Left lung (tissue), 10 donors: ENCODE results near the gene YPEL5. TPM values are rescaled to one million over a fixed set of nuclear protein-coding genes. Genes with fewer than 3 reads are reported as not detected.
"Not testable (repeated sequence)": the region's sequence is repeated elsewhere in the genome, so short reads cannot be mapped to it uniquely, and the experiment has no call there.

Source experiments
- ATAC-seq: fragments of 200-7000 bp; cut with Tn5 transposase; one replicate; pipeline ENCODE4 v1.9.1; 2020; ENCODE audit warnings: moderate library complexity
- DNase-seq, 4 donors: peaks; one replicate each; pipeline ENCODE4 v3.0.0-alpha.2; 2013 to 2020
- H3K27ac ChIP-seq, 2 donors: fragments of 200-600 bp; sonication (generic) in 1 of 2; one replicate each; pipeline versions ENCODE4 v1.5.0 to v1.8.0; 2020 to 2021
- H3K27me3 ChIP-seq, 2 donors: fragments of 200-600 bp; sonication (generic) in 1 of 2; one replicate each; pipeline versions ENCODE4 v1.5.0 to v1.8.0; 2020 to 2021
- H3K36me3 ChIP-seq, 2 donors: fragments of 200-600 bp; sonication (generic) in 1 of 2; one replicate each; pipeline versions ENCODE4 v1.5.0 to v1.8.0; 2020 to 2021
- H3K4me1 ChIP-seq, 2 donors: fragments of 200-600 bp; one replicate each; pipeline ENCODE4 v1.8.0; 2021
- H3K4me3 ChIP-seq, 2 donors: fragments of 200-600 bp; sonication (generic) in 1 of 2; one replicate each; pipeline versions ENCODE4 v1.5.0 to v1.8.0; 2020 to 2021; ENCODE audit warnings: mild to moderate bottlenecking in 1 of 2
- H3K9me3 ChIP-seq, 2 donors: fragments of 200-600 bp; sonication (generic) in 1 of 2; one replicate each; pipeline versions ENCODE4 v1.5.0 to v1.8.0; 2020 to 2021
- intact Hi-C, 2 donors: fragments of 100-400 bp; cut with DNase I; formaldehyde crosslinking; loops; one replicate each; pipeline versions ENCODE4 v1.11.2 to v1.14.2; 2022
- polyA plus RNA-seq, 6 donors: library from polyadenylated mRNA; unstranded; fragments of 120-200 nt; gene quantifications; one replicate each; pipeline ENCODE4 v1.2.1, GENCODE V29; 2013; ENCODE audit not compliant: insufficient read length in 6 of 6
- total RNA-seq, 2 donors: library from RNA; stranded (reverse); fragmentation: NEBNext Ultra II Directional; extraction: Animal tissue kit (Norgen Biotek cat#: 25700); gene quantifications; one replicate each; pipeline ENCODE4 v1.2.1, GENCODE V29; 2021
- TF ChIP-seq, protein P1 (sequence below), 2 donors: fragments of 200-600 bp; sonication (generic) in 1 of 2; IDR thresholded peaks; one replicate each; pipeline versions ENCODE4 v1.5.0 to v1.8.0; 2021; ENCODE audit warnings: antibody characterized with exemption in 2 of 2
- donor health status: DM: no; HTN: yes; CAD: no.
- donor health status: DM: no; HTN: no; CAD: no.

The YPEL5 gene
- total and polyA plus RNA-seq, 8 donors: 58.5 to 118 (median 95.3) TPM

DNA sequence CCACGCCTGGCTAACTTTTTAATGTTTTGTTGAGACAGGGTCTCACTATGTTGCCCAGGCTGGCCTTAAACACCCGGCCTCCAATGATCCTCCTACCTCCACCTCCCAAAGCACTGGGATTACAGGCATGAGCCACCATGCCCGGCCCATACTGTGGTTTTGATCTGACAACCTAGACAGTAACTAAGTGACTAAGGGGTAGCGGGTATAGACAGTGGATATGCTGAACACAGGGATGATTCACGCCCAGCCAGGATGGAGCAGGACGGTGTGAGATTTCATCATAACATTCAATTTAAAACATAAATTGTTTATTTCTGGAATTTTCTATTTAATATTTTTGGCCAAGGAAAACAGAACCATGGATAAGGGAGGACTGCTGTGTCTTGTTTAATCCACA lies 36.0 kb upstream of the YPEL5 start:
- no peak for ATAC-seq
- intact Hi-C loops: no loop called here
- H3K27me3 ChIP-seq: no peaks in the 10 kb centered on the region
- H3K4me1 ChIP-seq: no peaks in the 10 kb centered on the region
- no peak overlapping the region for H3K4me3 ChIP-seq
- TF ChIP-seq, protein P1, sequence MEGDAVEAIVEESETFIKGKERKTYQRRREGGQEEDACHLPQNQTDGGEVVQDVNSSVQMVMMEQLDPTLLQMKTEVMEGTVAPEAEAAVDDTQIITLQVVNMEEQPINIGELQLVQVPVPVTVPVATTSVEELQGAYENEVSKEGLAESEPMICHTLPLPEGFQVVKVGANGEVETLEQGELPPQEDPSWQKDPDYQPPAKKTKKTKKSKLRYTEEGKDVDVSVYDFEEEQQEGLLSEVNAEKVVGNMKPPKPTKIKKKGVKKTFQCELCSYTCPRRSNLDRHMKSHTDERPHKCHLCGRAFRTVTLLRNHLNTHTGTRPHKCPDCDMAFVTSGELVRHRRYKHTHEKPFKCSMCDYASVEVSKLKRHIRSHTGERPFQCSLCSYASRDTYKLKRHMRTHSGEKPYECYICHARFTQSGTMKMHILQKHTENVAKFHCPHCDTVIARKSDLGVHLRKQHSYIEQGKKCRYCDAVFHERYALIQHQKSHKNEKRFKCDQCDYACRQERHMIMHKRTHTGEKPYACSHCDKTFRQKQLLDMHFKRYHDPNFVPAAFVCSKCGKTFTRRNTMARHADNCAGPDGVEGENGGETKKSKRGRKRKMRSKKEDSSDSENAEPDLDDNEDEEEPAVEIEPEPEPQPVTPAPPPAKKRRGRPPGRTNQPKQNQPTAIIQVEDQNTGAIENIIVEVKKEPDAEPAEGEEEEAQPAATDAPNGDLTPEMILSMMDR (IDR thresholded peaks at IDR 0.05): no peak
- no peak for DNase-seq
- H3K9me3 ChIP-seq: no peaks in the 10 kb centered on the region
- no peaks in the 10 kb centered on the region for H3K36me3 ChIP-seq
- no peak overlapping the region for H3K27ac ChIP-seq

DNA sequence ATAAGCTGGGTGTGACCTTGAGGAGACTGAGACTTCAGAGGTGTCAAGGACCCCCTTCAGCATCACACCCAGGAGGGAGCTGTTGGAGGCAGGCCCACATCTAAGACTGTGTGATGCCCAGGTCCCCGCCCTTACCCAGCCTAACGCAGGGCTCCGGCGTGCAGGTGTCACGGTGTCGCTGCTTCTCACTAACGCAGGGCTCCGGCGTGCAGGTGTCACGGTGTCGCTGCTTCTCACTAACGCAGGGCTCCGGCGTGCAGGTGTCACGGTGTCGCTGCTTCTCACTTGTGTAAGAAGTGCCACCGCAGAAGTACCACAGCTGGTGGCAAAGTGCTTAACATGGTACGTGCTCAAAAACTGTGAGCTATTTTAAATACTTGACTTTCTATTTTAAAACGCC lies 35.6 kb upstream of the YPEL5 start:
- ATAC-seq, DNase-seq, H3K27me3 ChIP-seq, H3K27ac ChIP-seq, H3K4me3 ChIP-seq, H3K36me3 ChIP-seq, H3K9me3 ChIP-seq, H3K4me1 ChIP-seq, intact Hi-C loops: not testable (repeated sequence)

DNA sequence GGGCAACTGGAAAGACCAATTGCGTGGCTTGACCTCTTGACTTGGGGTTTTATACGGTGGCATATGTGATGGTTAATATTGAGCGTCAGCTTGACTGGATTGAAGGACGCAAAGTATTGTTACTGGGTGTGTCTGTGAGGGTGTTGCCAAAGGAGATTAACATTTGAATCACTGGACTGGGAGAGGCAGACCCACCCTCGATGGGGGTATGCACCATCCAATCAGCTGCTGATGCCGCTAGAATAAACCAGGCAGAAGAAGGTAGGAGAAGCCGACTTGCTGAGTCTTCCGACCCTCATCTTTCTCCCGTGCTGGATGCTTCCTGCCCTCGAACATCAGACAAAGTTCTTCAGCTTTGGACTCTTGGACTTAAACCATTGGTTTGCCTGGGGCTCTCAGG lies 34.2 kb upstream of the YPEL5 start:
- Histone ChIP-seq H3K27me3 (no peaks in the 10 kb centered on the region), H3K9me3 (no peaks in the 10 kb centered on the region), H3K27ac (no peak overlapping the region), H3K36me3 (no peaks in the 10 kb centered on the region), H3K4me1 (no peaks in the 10 kb centered on the region), H3K4me3 (no peak overlapping the region)
- TF ChIP-seq, protein P1 (IDR thresholded peaks at IDR 0.05): no peak
- ATAC-seq (no peak), DNase-seq (no peak)
- intact Hi-C loops: no loop called here

DNA sequence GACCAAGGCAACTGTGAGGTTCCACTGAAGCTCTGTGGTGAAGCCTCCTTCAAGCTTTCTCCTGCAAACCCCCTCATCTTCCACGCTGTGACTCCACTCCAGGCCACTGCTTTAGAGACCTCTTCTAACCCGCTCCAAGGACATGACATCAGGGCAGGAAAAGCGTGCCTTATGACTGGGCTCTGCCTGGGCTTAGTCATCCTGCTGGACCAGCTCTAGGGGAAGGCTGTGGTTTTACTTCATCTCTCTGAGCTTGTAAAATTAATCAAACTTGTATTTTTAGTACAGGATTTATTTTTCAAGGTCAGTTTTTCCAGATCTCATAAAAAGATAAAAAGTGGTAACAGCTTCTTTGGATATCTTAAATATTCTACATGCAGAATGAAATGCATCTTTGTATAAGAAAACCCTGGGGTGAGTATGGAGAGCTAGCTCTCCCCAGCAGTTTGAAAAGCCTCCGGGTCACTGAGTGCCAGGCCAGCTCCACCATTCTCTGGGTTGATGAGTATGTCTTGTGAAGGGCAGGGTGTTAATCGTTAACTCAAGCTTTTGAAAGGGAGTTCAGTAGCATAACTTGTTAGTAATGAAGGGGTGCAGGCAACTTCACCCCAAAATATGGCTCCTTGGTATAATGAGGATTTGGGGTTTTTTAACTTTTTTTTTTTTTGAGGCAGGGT lies 33.1 kb upstream of the YPEL5 start:
- H3K27me3 ChIP-seq: no peaks in the 10 kb centered on the region
- H3K4me1 ChIP-seq: no peaks in the 10 kb centered on the region
- no peaks in the 10 kb centered on the region for H3K9me3 ChIP-seq
- intact Hi-C loops: no loop called here
- no peak overlapping the region for H3K27ac ChIP-seq
- TF ChIP-seq, protein P1 (IDR thresholded peaks at IDR 0.05): no peak
- no peak overlapping the region for H3K4me3 ChIP-seq
- DNase-seq (peak in 1 of 4 donors; percentile 24), ATAC-seq (peak; percentile 44)
- no peaks in the 10 kb centered on the region for H3K36me3 ChIP-seq

DNA sequence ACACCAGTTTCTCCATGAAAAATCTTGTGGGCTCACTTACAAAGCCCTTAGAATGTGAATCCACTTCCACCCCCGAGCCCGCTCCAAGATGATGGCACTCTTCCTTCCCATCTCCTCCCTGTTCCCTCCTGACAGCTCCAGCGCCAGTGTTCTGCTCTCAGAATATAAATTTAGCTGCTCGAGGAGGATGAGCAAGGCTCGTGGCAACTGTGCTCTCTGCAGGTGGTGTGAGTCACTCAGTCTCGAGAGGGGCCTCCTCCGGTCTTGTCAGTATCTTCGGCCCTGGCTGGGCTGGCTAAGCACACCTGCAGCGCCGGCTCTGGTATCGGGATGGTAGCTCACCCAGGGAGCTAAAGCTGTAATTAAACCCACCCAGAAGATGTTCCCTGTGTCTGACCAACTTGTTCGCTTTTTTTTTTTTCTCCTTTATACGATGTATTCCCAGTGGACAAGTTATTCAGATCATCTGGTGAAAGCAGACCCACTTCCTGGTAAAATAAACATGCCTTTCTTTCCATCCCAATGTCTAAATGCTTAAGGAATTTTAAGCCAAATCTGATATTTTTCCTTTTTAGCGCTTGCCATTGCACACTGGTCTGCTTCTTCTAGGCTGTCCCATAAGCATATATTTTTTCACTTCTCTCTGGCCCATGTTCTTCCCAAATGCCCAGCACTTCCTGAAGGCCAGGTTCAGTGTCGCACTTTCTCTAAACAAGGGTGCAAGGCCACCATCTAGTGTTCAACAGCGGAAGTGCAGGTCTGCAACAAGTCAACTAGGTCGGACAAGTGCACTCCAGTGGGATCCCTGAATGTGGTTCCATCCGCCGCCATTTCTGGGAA lies 31.4 kb upstream of the YPEL5 start:
- Histone ChIP-seq H3K27ac (no peak overlapping the region), H3K9me3 (no peaks in the 10 kb centered on the region), H3K27me3 (no peaks in the 10 kb centered on the region), H3K36me3 (no peaks in the 10 kb centered on the region), H3K4me3 (no peak overlapping the region), H3K4me1 (no peaks in the 10 kb centered on the region)
- peak in 3 of 4 donors; percentile 35 to 71 (median 66) for DNase-seq
- TF ChIP-seq, protein P1 (IDR thresholded peaks at IDR 0.05): peak; percentile 84 to 94
- peak; percentile 97 for ATAC-seq
- intact Hi-C loops: no loop called here
